Mesodermal cell (in vitro differentiated cells): ENCODE data around the gene CREB3L2.

Experiments used
- H3K27ac ChIP-seq: 2 replicates; pipeline ENCODE4 v1.7.0; 2013; ENCODE audit warnings: mild to moderate bottlenecking, low read depth, low read length, moderate library complexity; ENCODE audit not compliant: severe bottlenecking
- H3K36me3 ChIP-seq: 2 replicates; pipeline ENCODE4 v1.7.1; 2013; ENCODE audit warnings: mild to moderate bottlenecking, low read length, moderate library complexity; ENCODE audit not compliant: control insufficient read depth, insufficient read depth
- H3K4me1 ChIP-seq: one replicate; pipeline ENCODE4 v1.7.1; 2013; ENCODE audit warnings: mild to moderate bottlenecking, low read length; ENCODE audit not compliant: insufficient read depth, control insufficient read depth, poor library complexity, severe bottlenecking
- H3K4me3 ChIP-seq: 2 replicates; pipeline ENCODE4 v1.7.0; 2013; ENCODE audit warnings: low read length, control low read depth, mild to moderate bottlenecking; ENCODE audit not compliant: insufficient read depth, poor library complexity, severe bottlenecking; ENCODE audit errors: extremely low read depth
- H3K9me3 ChIP-seq: 2 replicates; pipeline ENCODE4 v1.7.1; 2013; ENCODE audit warnings: mild to moderate bottlenecking, low read length, moderate library complexity; ENCODE audit not compliant: control insufficient read depth
- WGBS, 2 experiments: methylation state at CpG; one replicate each; pipeline ENCODE4 v1.1.5; 2013; ENCODE audit warnings: missing lambda C conversion rate in 2 of 2; ENCODE audit not compliant: insufficient coverage in 2 of 2; 5-methylcytosine and 5-hydroxymethylcytosine counted together

CREB3L2 gene

DNA sequence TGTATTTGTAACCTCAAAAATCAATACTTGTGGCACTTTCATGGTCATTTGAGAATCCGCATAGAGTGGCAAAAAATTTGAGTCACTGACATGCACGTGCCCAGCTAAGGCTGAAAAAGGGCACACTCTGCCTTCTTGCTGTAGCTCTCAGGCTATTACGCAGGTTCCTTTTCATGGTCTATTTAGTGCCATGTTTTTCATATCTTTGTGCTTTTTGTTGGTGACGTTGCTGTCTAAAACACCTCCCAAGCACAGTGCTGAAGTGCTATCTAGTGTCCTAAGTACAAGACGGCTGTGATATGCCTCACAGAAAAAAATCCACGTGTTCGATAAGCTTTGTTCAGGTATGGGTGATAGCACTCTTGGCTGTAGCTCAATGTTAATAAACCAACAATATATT is 50.9 kb downstream of the CREB3L2 start:
- H3K4me3 ChIP-seq, result no peak overlapping the region
- H3K27ac ChIP-seq, result no peak overlapping the region
- H3K36me3 ChIP-seq, result peaks cover 6% of the 10 kb centered on the region
- WGBS, 2 experiments, result 91 to 92% methylated on average over 5 to 6 of the region's 7 CpGs
- peaks cover 30% of the 10 kb centered on the region for H3K4me1 ChIP-seq
- H3K9me3 ChIP-seq, result no peaks in the 10 kb centered on the region

DNA sequence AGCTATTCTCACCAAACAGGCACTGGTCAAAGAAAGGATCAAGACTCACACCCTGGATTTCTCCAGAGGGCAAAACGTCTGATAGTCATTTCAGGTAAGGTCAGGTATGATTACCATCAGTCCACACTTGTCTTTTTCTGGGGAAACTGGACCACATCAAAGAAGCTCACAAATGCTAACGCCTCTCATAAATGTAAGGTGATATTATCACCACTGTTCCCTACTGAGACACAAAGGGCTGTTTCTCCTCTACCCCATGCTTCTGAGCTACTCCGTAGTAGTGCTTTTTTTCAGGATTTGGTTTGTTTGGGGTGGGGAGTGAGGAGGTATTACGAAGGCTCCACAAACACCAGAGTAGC is 51.6 kb downstream of the CREB3L2 start:
- Histone ChIP-seq H3K4me1 (peaks cover 26% of the 10 kb centered on the region), H3K9me3 (no peaks in the 10 kb centered on the region), H3K27ac (no peak overlapping the region), H3K36me3 (peaks cover 6% of the 10 kb centered on the region), H3K4me3 (no peak overlapping the region)
- no CpG with 5 or more reads among the region's 4 CpGs for WGBS, 2 experiments

DNA sequence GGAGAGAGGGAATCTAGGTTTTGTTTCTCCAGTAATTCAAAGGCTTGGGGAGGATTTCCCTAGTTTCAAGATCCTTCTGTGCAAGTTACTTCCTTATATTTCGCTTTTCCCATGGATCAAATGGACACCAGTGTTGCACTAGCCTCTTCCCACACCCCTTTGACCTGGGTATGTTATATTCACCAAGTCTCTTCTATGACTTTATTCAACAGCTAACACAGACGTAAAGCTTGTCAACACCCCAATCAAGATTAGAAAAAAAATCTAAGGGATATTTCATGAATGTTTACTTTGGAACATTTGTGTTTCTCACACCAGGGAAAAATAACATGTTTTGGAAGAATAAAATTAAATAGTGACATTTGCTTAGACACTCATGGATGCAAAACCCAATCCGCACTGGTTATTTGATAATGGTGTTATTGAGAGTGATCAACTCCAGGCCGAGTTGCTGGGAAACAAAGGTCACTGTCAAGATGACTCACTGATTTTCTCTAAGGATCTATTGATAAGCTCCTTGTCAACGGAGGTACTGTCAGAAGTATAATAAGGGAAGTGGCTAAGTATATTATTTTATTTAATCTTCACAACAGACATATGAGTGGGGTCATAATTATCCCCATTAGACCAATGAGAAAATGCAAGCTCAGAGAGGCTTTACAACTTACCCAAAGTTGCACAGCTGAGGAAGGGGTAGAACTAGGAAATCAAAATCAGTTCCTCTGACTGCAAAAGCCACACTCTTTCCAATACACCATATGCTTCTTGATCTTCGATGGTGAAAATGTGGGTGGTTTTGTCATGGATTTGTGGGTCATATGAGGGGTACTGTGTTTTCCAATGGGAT is 52.2 kb downstream of the CREB3L2 start:
- peaks cover 20% of the 10 kb centered on the region for H3K4me1 ChIP-seq
- H3K36me3 ChIP-seq, result peaks cover 6% of the 10 kb centered on the region
- 85 to 89% methylated on average over 3 of the region's 6 CpGs for WGBS, 2 experiments
- no peaks in the 10 kb centered on the region for H3K9me3 ChIP-seq
- no peak overlapping the region for H3K4me3 ChIP-seq
- H3K27ac ChIP-seq, result no peak overlapping the region

GRCh38 chr7:137948845-137949330 is 53.0 kb downstream of the CREB3L2 start:
- Histone ChIP-seq H3K4me3 (no peak overlapping the region), H3K9me3 (no peaks in the 10 kb centered on the region), H3K36me3 (peaks cover 6% of the 10 kb centered on the region), H3K27ac (no peak overlapping the region), H3K4me1 (peaks cover 16% of the 10 kb centered on the region)
- WGBS, 2 experiments, result 94% methylated on average over 5 to 6 of the region's 6 CpGs

DNA sequence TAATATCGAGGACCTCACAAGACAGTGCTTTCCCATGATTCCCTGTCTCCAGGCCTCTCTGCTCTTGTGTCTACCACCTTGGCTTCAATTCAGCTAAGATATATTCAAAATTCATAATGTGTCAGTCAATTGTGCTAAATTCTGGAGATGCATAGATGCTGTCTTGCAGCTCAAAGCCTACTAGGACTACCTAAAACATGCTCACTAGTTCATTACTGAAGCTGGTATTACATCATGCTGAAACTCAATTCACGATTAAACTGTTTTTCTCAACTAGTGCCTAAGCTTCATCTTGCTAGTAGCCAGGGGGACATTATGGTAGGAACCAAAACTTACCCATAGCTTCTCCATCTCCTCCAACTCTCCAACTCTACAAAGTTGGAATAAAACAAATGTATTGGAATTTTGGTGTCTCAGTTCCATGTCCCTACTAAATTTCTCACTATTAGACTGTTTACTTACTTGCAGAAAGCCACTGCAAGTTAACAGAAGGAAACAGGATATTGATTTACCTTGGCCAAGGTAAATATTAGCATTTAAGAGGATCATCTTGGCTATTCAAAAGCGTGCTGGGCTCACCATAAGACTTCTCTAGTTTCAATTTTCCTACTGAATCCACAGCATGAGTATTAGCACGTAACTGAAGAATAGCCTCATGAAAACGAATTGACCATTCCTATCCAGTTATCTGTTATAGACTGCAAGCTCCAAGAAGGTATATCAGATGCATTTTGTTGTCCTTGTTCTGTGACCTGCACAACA is 53.6 kb downstream of the CREB3L2 start:
- Histone ChIP-seq H3K4me1 (peaks cover 22% of the 10 kb centered on the region), H3K27ac (no peak overlapping the region), H3K4me3 (no peak overlapping the region), H3K36me3 (peaks cover 6% of the 10 kb centered on the region), H3K9me3 (no peaks in the 10 kb centered on the region)
- WGBS, 2 experiments, result 94% methylated on average over 5 of the region's 5 CpGs

- Histone ChIP-seq H3K4me3 (no peak overlapping the region), H3K9me3 (no peaks in the 10 kb centered on the region), H3K4me1 (peaks cover 16% of the 10 kb centered on the region), H3K36me3 (peaks cover 17% of the 10 kb centered on the region), H3K27ac (no peak overlapping the region)
- WGBS, 2 experiments, result 87 to 90% methylated on average over 3 to 5 of the region's 7 CpGs
These were observed 54.8 kb downstream of the CREB3L2 start for GRCh38 chr7:137947046-137947445.

DNA sequence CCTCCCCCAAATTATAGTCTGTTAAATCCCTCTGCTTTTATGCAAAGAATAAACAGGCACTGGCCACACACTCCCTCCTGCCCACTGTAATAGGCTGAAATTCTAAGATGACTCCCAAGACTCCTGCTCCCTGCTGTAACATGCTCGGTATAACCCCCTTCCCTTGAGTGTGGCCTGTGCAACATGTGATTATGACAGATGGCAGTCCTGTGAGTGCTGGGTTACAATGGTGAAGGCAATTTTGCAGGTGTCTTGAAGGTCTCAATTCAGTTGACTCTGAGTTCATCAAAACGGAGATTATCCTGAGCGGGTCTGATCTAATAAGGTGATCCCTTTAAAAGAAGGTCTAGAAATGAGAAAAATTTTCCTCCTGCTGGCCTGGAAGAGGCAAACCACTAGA is 55.9 kb downstream of the CREB3L2 start:
- Histone ChIP-seq H3K4me1 (peaks cover 23% of the 10 kb centered on the region), H3K36me3 (peaks cover 26% of the 10 kb centered on the region), H3K4me3 (no peak overlapping the region), H3K9me3 (no peaks in the 10 kb centered on the region), H3K27ac (no peak overlapping the region)
- WGBS, 2 experiments, result 96% methylated on average over 3 of the region's 3 CpGs; no CpG with 5 or more reads in 1 of the 2 experiments

DNA sequence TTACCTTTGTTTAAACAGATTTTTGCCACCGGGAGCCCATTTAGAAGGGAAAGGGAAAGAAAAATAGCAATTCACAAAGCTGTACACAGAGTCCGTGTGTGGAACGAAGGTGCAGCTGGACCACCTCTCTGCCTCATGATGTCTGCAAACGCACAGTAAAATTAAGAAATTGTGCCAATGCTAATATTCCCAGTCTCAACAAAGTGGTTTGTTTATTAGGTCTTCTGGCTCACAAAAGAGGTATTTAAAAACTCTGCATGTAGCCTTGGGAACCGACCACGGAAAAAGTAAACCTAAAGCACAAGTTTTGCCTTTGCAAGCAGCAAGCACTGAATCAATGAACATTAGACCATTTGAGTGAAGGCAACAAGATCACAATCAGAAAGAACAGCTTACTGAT is 57.7 kb downstream of the CREB3L2 start:
- Histone ChIP-seq H3K27ac (peak overlapping the region; percentile 12), H3K4me1 (peaks cover 27% of the 10 kb centered on the region), H3K9me3 (no peaks in the 10 kb centered on the region), H3K4me3 (no peak overlapping the region), H3K36me3 (peaks cover 22% of the 10 kb centered on the region)
- WGBS, 2 experiments, result 70 to 79% methylated on average over 4 to 5 of the region's 6 CpGs

DNA sequence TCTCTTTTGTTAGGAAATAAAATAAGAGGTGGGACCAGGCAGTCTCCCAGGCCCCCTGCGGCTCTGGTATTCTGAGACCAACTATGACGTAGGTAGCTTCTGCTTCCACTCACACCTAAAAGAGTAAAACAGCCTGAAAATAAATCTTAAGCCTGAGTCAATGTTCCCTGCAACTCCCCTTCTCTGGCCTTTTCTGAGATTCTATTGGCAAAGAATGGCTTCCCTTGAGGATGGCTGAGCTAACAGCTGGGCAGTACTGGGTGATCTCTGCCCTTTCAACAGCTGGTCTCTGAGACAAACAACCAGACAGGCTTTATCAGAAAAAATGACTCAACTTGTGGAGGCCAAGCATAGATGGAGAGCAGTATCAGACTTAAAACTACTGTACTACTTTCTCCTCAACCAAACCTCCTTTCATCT is 58.7 kb downstream of the CREB3L2 start:
- no peak overlapping the region for H3K4me3 ChIP-seq
- peaks cover 22% of the 10 kb centered on the region for H3K36me3 ChIP-seq
- no peaks in the 10 kb centered on the region for H3K9me3 ChIP-seq
- WGBS, 2 experiments, result 83% methylated on average over 2 of the region's 2 CpGs; no CpG with 5 or more reads in 1 of the 2 experiments
- H3K27ac ChIP-seq, result peak overlapping the region; percentile 37
- peaks cover 27% of the 10 kb centered on the region for H3K4me1 ChIP-seq

- H3K36me3 ChIP-seq, result peaks cover 22% of the 10 kb centered on the region
- no peak overlapping the region for H3K4me3 ChIP-seq
- H3K4me1 ChIP-seq, result peaks cover 27% of the 10 kb centered on the region
- 81 to 93% methylated on average over 2 of the region's 4 CpGs for WGBS, 2 experiments
- H3K9me3 ChIP-seq, result no peaks in the 10 kb centered on the region
- H3K27ac ChIP-seq, result no peak overlapping the region
These were observed 59.3 kb downstream of the CREB3L2 start for GRCh38 chr7:137942484-137943115.
